GM12878 (cell line): ENCODE results near the gene STK32B.

Experiments used
- CTCF ChIP-seq, 3 experiments: IDR thresholded peaks in 2 of 3; conservative IDR thresholded peaks in 1 of 3; 2 replicates each; pipeline ENCODE4 v1.5.1; 2011; ENCODE audit warnings: low read depth in 3 of 3, low read length in 3 of 3, mild to moderate bottlenecking in 3 of 3, control low read depth in 2 of 3, moderate library complexity in 2 of 3, inconsistent platforms in 1 of 3, mixed read lengths in 1 of 3; ENCODE audit not compliant: control insufficient read depth in 2 of 3, insufficient read depth in 1 of 3; ENCODE audit errors: extremely low read depth in 1 of 3
- ELK1 ChIP-seq: IDR thresholded peaks from 2 replicates; pipeline ENCODE4 v1.6.1; 2012; ENCODE audit warnings: low read depth, low read length, improper control_type of control experiment
- MXI1 ChIP-seq: fragments of 150-350 bp; IDR thresholded peaks from 2 replicates; pipeline ENCODE4 v1.6.1; 2011; ENCODE audit warnings: low read depth, mild to moderate bottlenecking, inconsistent platforms, low read length, improper control_type of control experiment
- POLR2A ChIP-seq: IDR thresholded peaks from 2 replicates; pipeline ENCODE4 v1.6.1; 2011; ENCODE audit warnings: low read depth, mild to moderate bottlenecking, low read length
- POLR2AphosphoS5 ChIP-seq: IDR thresholded peaks from 2 replicates; pipeline ENCODE4 v1.6.1; 2011; ENCODE audit warnings: mild to moderate bottlenecking, low read length, inconsistent platforms
- REST ChIP-seq: IDR thresholded peaks from 2 replicates; pipeline ENCODE4 v1.6.1; 2012; ENCODE audit warnings: mild to moderate bottlenecking, low read depth, low read length
- SREBF1 ChIP-seq: IDR thresholded peaks from 2 replicates; pipeline ENCODE4 v1.6.1; 2012; ENCODE audit warnings: mild to moderate bottlenecking, low read length
- TCF7 ChIP-seq: IDR thresholded peaks from 2 replicates; pipeline ENCODE4 v1.6.1; 2014; ENCODE audit warnings: antibody characterized with exemption, borderline replicate concordance
- ZNF24 ChIP-seq: fragments of 450-650 bp; IDR thresholded peaks from 2 replicates; pipeline ENCODE4 v1.6.1; 2017; ENCODE audit warnings: antibody characterized with exemption, mild to moderate bottlenecking
- TF ChIP-seq, protein P1 (sequence below): IDR thresholded peaks from 2 replicates; pipeline ENCODE4 v1.6.1; 2012; ENCODE audit warnings: low read depth, low read length, improper control_type of control experiment
- TF ChIP-seq, protein P2 (sequence below): IDR thresholded peaks from 2 replicates; pipeline ENCODE4 v1.6.1; 2011; ENCODE audit warnings: borderline replicate concordance, low read depth, mild to moderate bottlenecking, moderate library complexity, mixed read lengths, low read length; ENCODE audit not compliant: insufficient read depth; ENCODE audit errors: extremely low read length

- no peak for TF ChIP-seq CTCF (IDR thresholded peaks at IDR 0.05 in 2 of 3, conservative IDR thresholded peaks at IDR 0.05 in 1 of 3; ENCODE audit: control insufficient read depth in 2 of 3, extremely low read depth in 1 of 3, insufficient read depth in 1 of 3, low read depth in 3 of 3, low read length in 3 of 3)
- no peak for TF ChIP-seq POLR2AphosphoS5
- TF ChIP-seq, protein P1, sequence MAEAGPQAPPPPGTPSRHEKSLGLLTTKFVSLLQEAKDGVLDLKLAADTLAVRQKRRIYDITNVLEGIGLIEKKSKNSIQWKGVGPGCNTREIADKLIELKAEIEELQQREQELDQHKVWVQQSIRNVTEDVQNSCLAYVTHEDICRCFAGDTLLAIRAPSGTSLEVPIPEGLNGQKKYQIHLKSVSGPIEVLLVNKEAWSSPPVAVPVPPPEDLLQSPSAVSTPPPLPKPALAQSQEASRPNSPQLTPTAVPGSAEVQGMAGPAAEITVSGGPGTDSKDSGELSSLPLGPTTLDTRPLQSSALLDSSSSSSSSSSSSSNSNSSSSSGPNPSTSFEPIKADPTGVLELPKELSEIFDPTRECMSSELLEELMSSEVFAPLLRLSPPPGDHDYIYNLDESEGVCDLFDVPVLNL = no peak
- no peak for TF ChIP-seq TCF7
- no peak for TF ChIP-seq REST
- no peak for TF ChIP-seq ELK1
- TF ChIP-seq, protein P2, sequence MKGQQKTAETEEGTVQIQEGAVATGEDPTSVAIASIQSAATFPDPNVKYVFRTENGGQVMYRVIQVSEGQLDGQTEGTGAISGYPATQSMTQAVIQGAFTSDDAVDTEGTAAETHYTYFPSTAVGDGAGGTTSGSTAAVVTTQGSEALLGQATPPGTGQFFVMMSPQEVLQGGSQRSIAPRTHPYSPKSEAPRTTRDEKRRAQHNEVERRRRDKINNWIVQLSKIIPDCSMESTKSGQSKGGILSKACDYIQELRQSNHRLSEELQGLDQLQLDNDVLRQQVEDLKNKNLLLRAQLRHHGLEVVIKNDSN = no peak
- no peak for TF ChIP-seq ZNF24
- no peak for TF ChIP-seq POLR2A
- no peak for TF ChIP-seq MXI1
- no peak for TF ChIP-seq SREBF1
These were observed 24.9 kb upstream of the STK32B start for GRCh38 chr4:5026371-5026770.
